Medulla oblongata (tissue), 1 donor: ENCODE data around the gene CA11.
A peak's percentile ranks its signal among the peaks of the same experiment; 100 is the strongest.
"Not testable (repeated sequence)": the region's sequence is repeated elsewhere in the genome, so short reads cannot be mapped to it uniquely, and the experiment has no call there.

Experiments used
- DNase-seq: peaks from one replicate; pipeline ENCODE4 v3.0.0-alpha.2; 2015; ENCODE audit errors: extremely low spot score

Gene CA11

DNA sequence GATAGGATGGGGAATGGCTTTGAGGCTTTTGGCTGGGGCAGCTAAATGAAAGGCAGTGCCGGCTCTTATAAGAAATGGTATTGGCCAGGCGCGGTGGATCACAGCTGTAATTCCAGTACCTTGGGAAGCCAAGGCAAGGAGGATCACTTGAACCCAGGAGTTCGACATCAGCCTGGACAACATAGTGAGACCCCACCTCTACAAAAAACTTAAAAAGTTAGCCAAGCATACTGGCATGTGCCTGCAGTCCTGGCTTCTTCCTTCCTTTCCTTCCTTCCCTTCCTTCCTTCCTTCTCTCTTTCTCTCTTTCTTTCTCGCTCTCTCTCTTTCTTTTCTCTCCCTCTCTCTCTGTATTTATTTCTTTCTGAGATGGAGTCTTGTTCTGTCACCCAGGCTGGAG, 3.1 kb downstream of the CA11 start:
- no peak for DNase-seq

DNA sequence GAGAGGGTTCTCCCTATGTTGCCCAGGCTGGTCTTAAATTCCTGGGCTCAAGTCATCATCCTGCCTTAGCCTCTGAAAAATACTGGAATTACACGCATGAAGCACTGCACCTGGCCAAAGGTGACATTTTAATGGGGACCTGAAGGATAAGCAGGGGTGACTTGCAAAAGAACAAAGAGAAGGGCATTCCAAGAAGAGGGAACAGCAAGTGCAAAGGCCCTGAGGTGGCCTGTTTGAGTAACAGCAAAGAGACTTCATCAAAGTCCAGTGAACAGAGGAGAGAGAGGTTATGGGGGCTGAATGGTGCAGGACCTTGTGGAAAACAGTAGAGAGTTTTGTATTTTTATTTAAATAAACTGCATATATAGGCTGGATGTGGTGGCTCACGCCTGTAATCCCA, 4.1 kb downstream of the CA11 start:
- DNase-seq: no peak

- no peak for DNase-seq
Observed at GRCh38 chr19:48639483-48640375, 6.3 kb downstream of the CA11 start.

DNA sequence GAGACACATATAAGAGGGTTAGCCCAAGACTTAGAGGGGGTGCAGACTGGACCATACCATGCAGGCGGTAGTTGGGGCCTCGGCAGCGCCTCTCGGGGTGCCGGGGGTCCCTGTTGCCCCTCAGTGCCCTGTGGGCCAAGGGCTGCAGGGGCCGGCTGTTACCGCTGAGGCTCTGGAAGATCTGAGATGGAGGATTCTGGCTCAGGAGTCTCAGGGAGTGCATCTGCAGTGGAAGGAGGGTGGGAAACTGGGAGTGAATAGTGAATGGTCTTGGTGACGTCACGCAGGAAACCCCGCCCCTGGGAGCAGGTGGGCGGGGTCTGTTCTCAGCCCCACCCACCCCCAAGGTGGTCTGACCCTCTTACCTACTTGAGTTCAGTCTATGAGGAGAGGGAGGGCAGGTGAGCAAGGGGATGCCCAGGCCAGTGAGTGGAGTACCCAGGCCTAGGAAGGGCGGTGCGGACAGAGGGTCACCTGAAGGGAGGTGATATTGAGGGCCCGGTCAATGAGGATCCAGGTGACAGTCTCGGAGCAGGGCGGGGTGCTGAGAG, 7.1 kb downstream of the CA11 start:
- no peak for DNase-seq

DNA sequence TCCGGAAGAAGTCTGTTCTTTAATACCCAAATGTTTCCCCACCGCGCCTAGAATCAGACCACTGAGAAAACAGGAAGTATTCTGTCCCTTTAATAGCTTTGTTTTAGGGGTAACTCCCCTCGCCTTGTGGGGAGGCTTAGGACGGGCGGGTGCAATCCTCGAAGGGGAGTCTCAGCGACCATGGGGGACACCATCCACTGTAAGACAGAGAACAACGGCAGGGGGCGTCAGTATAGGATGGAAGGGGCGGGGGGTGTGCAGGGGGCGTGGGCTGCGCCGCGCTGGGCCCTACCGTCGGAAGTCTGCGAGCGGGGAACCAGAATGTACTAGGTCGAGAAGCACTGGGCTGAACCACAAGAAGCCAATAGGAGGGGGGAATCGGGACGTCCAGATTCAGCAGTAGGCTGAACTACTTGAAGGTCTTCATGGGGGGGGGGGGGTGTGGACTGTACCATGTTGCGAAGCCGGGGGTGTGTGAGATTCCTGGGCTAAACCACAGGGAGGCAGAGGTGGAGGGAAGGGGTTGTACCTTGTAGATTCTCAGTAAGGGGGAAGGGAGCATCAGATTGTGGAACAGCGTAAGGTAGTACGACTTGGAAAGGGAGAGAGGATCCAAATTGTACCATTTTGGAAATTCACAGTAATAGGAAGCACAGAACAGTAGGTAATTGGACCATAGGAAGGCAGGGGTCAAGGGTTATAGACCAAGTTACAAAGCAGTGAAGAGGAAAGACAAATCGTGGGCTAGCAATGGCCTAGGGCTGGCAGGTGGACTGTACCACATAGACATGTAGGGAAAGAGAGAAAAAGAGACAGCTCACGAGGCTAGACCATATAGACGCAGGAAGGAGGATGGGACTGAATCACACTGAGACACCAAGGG, 7.8 kb downstream of the CA11 start:
- DNase-seq: peak; percentile 96

- DNase-seq: peak; percentile 100
Observed at GRCh38 chr19:48637449-48637947, 8.5 kb downstream of the CA11 start.

DNA sequence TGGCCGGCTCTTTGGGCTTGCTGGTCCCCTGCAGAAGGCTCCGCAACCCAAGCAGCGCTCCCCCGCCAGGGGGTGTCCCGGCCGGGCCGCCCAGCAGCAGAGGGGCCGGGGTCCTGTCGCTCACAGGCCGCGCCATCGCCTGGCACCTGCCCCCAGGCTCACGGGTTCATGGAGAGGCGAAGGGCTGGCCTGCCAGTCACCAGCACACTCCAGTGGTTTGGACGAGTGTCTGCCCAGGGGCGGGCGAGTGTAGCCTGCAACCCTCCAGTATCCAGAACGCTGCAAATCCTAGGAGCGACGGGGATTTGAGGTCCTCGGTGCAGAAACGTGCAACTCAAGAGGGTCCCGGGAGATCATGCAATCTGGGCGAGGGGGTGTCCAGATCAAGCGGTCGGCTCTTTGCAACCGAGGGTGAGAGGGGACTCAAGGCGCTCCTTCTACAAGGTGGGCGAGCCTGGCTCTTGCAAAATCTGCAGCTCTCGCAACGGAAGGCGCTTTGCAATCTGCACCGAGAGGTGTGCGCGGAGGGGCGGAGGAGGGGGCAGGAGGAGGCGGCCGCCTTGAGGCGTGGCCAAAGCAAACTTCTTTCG, 9.0 kb downstream of the CA11 start, which contains the start of gene DBP:
DBP (minus strand) TSS at position 521 of the 590 bp plus-strand sequence; CDS start at position 136, 385 bp downstream.
- DNase-seq: no peak

GRCh38 chr19:48635966-48636858, 9.8 kb downstream of the CA11 start:
- DNase-seq: peak; percentile 79

GRCh38 chr19:48635263-48635965, 10.6 kb downstream of the CA11 start:
- peak; percentile 75 for DNase-seq

- DNase-seq: peak; percentile 96
Observed at GRCh38 chr19:48634424-48635262, 11.3 kb downstream of the CA11 start.

DNA sequence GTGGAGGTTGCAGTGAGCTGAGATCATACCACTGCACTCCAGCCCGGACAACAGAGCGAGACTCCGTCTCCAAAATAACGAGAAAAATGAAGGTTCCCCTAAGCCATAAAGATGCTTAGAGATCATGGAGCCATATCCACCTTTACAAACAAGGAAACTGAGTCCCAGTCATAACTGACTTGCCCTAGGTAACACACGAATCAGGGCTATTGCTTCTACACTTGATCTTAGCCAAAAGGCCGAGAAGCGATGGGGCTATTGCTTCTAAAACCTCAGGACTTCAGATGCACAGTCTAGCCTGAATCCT, 12.0 kb downstream of the CA11 start:
- DNase-seq: no peak

DNA sequence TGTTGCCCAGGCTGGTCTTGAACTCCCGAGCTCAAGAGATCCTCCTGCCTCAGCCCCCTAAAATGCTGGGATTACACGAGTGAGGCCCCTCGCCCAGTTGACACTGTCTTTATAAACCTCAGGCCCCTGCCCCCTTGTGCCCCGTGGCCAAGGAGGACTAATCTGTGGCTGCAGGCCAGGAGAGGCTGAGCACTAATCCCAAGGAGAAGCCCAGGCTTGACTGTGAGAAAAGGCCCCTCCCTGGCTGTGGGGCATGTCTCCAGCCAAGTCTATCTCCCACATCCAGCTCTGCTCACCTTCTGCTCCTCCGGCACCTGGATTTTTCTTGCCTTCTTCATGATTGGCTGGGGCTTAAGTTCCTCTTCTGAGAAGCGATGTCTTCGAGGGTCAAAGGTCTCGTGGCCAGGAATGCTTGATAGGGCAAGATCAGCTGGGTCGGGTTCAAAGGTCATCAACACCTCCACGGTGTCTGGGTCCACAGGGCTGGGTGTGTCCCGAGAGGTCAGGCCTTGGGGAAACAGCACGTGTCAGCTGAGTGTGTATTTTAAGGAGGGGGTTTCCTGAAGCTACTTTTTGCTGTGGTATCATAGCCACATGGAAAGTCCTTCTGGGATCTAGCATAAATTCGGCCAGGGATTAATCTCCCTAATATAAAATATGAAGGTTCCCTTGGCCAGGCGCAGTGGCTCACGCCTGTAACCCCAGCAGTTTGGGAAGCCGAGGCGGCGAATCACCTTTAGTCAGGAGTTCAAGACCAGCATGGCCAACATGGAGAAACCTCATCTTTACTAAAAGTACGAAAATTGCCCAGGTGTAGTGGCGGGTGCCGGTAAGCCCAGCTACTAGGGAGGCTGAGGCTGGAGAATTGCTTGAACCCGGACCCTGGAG, 12.6 kb downstream of the CA11 start:
- DNase-seq: no peak

DNA sequence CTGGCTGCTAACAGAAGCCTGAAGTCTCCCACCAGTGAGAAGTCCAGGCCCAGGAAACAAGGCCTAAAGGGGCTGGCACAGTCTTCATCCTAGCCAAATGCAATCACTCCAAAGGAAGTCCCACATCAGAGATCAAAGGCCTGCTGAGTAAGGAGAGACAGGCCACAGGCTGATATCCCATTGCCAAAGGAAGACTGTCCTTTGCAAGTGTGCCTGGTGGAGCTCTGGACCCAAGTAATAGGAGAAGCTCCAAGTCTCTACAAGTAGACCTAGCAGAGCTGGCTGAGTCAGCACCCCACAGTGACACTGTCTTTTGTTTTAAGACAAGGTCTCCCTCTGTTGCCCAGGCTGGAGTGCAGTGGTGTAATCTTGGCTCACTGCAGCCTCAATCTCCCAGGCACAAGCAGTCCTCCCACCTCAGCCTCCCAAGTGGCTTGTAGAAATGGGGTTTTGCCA, 13.3 kb downstream of the CA11 start:
- DNase-seq: no peak

GRCh38 chr19:48632286-48632685, 13.7 kb downstream of the CA11 start:
- not testable (repeated sequence) for DNase-seq

GRCh38 chr19:48631225-48631624, 14.8 kb downstream of the CA11 start:
- DNase-seq: no peak

GRCh38 chr19:48630296-48631063, 15.5 kb downstream of the CA11 start:
- DNase-seq: no peak

DNA sequence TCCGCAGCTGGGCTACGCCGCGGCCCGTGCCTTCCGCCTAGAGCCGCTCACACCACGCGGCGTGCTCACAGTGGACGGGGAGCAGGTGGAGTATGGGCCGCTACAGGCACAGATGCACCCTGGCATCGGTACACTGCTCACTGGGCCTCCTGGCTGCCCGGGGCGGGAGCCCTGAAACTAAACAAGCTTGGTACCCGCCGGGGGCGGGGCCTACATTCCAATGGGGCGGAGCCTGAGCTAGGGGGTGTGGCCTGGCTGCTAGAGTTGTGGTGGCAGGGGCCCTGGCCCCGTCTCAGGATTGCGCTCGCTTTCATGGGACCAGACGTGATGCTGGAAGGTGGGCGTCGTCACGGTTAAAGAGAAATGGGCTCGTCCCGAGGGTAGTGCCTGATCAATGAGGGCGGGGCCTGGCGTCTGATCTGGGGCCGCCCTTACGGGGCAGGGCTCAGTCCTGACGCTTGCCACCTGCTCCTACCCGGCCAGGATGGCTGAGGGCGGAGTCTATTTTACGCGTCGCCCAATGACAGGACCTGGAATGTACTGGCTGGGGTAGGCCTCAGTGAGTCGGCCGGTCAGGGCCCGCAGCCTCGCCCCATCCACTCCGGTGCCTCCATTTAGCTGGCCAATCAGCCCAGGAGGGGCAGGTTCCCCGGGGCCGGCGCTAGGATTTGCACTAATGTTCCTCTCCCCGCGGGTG, 16.2 kb downstream of the CA11 start:
- no peak for DNase-seq
